MM.1S (cell line): Measurements from ENCODE around the gene CUL1.

ENCODE experiments used
- CTCF ChIP-seq: fragments of 300-600 bp; sonication (generic); IDR thresholded peaks from 2 replicates; pipeline ENCODE4 v1.5.1; 2016; ENCODE audit warnings: antibody characterized with exemption, low read length, mixed read lengths
- EZH2 ChIP-seq: fragments of 300-600 bp; sonication (generic); optimal IDR thresholded peaks from 2 replicates; pipeline ENCODE3; 2017; ENCODE audit warnings: low read depth, mild to moderate bottlenecking, antibody characterized with exemption, low read length, mixed read lengths

GRCh38 chr7:148787571-148788295 lies 89.0 kb downstream of the CUL1 start:
- TF ChIP-seq CTCF (no peak), EZH2 (no peak)
